ENCODE results near the gene BANF1.

The BANF1 gene

GRCh38 chr11:66035653-66036333, 33.5 kb downstream of the BANF1 start:
- H3K27ac ChIP-seq (ENCODE audit: low read depth, low read length): no peak overlapping the region
- no peak overlapping the region for H2AFZ ChIP-seq (ENCODE audit: insufficient read depth, low read length, poor library complexity)
- no peaks in the 10 kb centered on the region for H3K4me1 ChIP-seq (ENCODE audit: control insufficient read depth in 1 of 2, insufficient read depth in 2 of 2, low read length in 2 of 2)
- no CpG with 5 or more reads among the region's 9 CpGs for WGBS (ENCODE audit: extremely low coverage, insufficient coverage, insufficient read length)
- no peak overlapping the region for H3K4me3 ChIP-seq (ENCODE audit: low read depth, low read length)
- no peaks in the 10 kb centered on the region for H3K27me3 ChIP-seq (ENCODE audit: insufficient read depth, low read length)
- H3K23ac ChIP-seq (ENCODE audit: low read length): no peak overlapping the region
- H3K18ac ChIP-seq (ENCODE audit: low read length): no peak overlapping the region
- no peaks in the 10 kb centered on the region for H3K79me2 ChIP-seq (ENCODE audit: control insufficient read depth, insufficient read depth, low read length, poor library complexity)
- no peak overlapping the region for H4K12ac ChIP-seq (ENCODE audit: low read depth, low read length)
- no peak overlapping the region for H2BK12ac ChIP-seq (ENCODE audit: low read length)
- no peak overlapping the region for H4K8ac ChIP-seq (ENCODE audit: low read depth, low read length)
- H2AK5ac ChIP-seq (ENCODE audit: low read length): no peak overlapping the region
- H2BK120ac ChIP-seq (ENCODE audit: insufficient read depth, low read length, poor library complexity): no peak overlapping the region
- H3K9ac ChIP-seq (ENCODE audit: low read length): no peak overlapping the region
- H4K91ac ChIP-seq (ENCODE audit: low read depth, low read length): no peak overlapping the region
- no peak overlapping the region for H3K4me2 ChIP-seq (ENCODE audit: low read length)
- DNase-seq: no peak
- H3K79me1 ChIP-seq (ENCODE audit: low read length): no peaks in the 10 kb centered on the region
- H3K14ac ChIP-seq (ENCODE audit: low read length): no peak overlapping the region
- H3K4ac ChIP-seq (ENCODE audit: low read depth, low read length): no peak overlapping the region
- no peak overlapping the region for H2BK5ac ChIP-seq (ENCODE audit: low read depth, low read length, poor library complexity)
- H3K36me3 ChIP-seq (ENCODE audit: control insufficient read depth in 1 of 2, insufficient read depth in 2 of 2, low read length in 2 of 2): no peaks in the 10 kb centered on the region
- peaks cover 11% of the 10 kb centered on the region for H3K9me3 ChIP-seq (ENCODE audit: insufficient read depth, low read depth, low read length)

DNA sequence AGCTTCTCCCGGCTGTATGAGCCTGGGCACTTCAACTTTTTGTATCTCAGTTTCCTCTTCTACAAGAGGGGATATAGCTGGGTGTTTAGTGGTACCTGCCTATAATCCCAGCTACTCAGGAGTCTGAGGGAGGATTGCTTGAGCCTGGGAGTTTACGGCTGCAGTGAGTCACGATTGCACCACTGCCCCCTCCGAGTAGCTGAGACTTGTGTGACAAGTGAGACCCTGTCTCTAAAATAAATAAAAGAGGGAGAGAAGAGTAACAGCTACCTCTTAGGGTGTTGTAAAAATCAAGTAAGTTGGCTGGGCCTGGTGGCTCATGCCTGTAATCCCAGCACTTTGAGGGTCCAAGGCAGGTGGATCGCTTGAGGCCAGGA, 34.0 kb downstream of the BANF1 start:
- no CpG with 5 or more reads among the region's 5 CpGs for WGBS (ENCODE audit: extremely low coverage, insufficient coverage, insufficient read length)
- Histone ChIP-seq H3K9ac (ENCODE audit: low read length) (no peak overlapping the region), H3K18ac (ENCODE audit: low read length) (no peak overlapping the region), H2BK120ac (ENCODE audit: insufficient read depth, low read length, poor library complexity) (no peak overlapping the region), H4K91ac (ENCODE audit: low read depth, low read length) (no peak overlapping the region), H3K79me2 (ENCODE audit: control insufficient read depth, insufficient read depth, low read length, poor library complexity) (no peaks in the 10 kb centered on the region), H3K4me2 (ENCODE audit: low read length) (no peak overlapping the region), H3K23ac (ENCODE audit: low read length) (no peak overlapping the region), H2BK12ac (ENCODE audit: low read length) (no peak overlapping the region), H3K4me1 (ENCODE audit: control insufficient read depth in 1 of 2, insufficient read depth in 2 of 2, low read length in 2 of 2) (no peaks in the 10 kb centered on the region), H3K4me3 (ENCODE audit: low read depth, low read length) (no peak overlapping the region), H3K79me1 (ENCODE audit: low read length) (no peaks in the 10 kb centered on the region), H3K27me3 (ENCODE audit: insufficient read depth, low read length) (no peaks in the 10 kb centered on the region), H4K12ac (ENCODE audit: low read depth, low read length) (no peak overlapping the region), H3K9me3 (ENCODE audit: insufficient read depth, low read depth, low read length) (peaks cover 11% of the 10 kb centered on the region), H3K14ac (ENCODE audit: low read length) (no peak overlapping the region), H3K4ac (ENCODE audit: low read depth, low read length) (no peak overlapping the region), H3K36me3 (ENCODE audit: control insufficient read depth in 1 of 2, insufficient read depth in 2 of 2, low read length in 2 of 2) (no peaks in the 10 kb centered on the region), H3K27ac (ENCODE audit: low read depth, low read length) (no peak overlapping the region), H2AK5ac (ENCODE audit: low read length) (no peak overlapping the region), H2AFZ (ENCODE audit: insufficient read depth, low read length, poor library complexity) (no peak overlapping the region), H4K8ac (ENCODE audit: low read depth, low read length) (no peak overlapping the region), H2BK5ac (ENCODE audit: low read depth, low read length, poor library complexity) (no peak overlapping the region)
- no peak for DNase-seq

GRCh38 chr11:66037327-66037726, 35.0 kb downstream of the BANF1 start:
- no peak overlapping the region for H2BK12ac ChIP-seq (ENCODE audit: low read length)
- H3K4me3 ChIP-seq (ENCODE audit: low read depth, low read length): no peak overlapping the region
- H2AFZ ChIP-seq (ENCODE audit: insufficient read depth, low read length, poor library complexity): no peak overlapping the region
- no peaks in the 10 kb centered on the region for H3K27me3 ChIP-seq (ENCODE audit: insufficient read depth, low read length)
- no peaks in the 10 kb centered on the region for H3K36me3 ChIP-seq (ENCODE audit: control insufficient read depth in 1 of 2, insufficient read depth in 2 of 2, low read length in 2 of 2)
- H4K12ac ChIP-seq (ENCODE audit: low read depth, low read length): no peak overlapping the region
- H3K14ac ChIP-seq (ENCODE audit: low read length): no peak overlapping the region
- H2AK5ac ChIP-seq (ENCODE audit: low read length): no peak overlapping the region
- no peaks in the 10 kb centered on the region for H3K79me2 ChIP-seq (ENCODE audit: control insufficient read depth, insufficient read depth, low read length, poor library complexity)
- no peaks in the 10 kb centered on the region for H3K4me1 ChIP-seq (ENCODE audit: control insufficient read depth in 1 of 2, insufficient read depth in 2 of 2, low read length in 2 of 2)
- H3K27ac ChIP-seq (ENCODE audit: low read depth, low read length): no peak overlapping the region
- H2BK120ac ChIP-seq (ENCODE audit: insufficient read depth, low read length, poor library complexity): no peak overlapping the region
- no peak overlapping the region for H2BK5ac ChIP-seq (ENCODE audit: low read depth, low read length, poor library complexity)
- H3K4me2 ChIP-seq (ENCODE audit: low read length): no peak overlapping the region
- peaks cover 11% of the 10 kb centered on the region for H3K9me3 ChIP-seq (ENCODE audit: insufficient read depth, low read depth, low read length)
- no peak overlapping the region for H4K91ac ChIP-seq (ENCODE audit: low read depth, low read length)
- no peak overlapping the region for H3K9ac ChIP-seq (ENCODE audit: low read length)
- H3K4ac ChIP-seq (ENCODE audit: low read depth, low read length): no peak overlapping the region
- H3K79me1 ChIP-seq (ENCODE audit: low read length): no peaks in the 10 kb centered on the region
- no peak for DNase-seq
- no CpG with 5 or more reads among the region's 3 CpGs for WGBS (ENCODE audit: extremely low coverage, insufficient coverage, insufficient read length)
- H3K18ac ChIP-seq (ENCODE audit: low read length): no peak overlapping the region
- H4K8ac ChIP-seq (ENCODE audit: low read depth, low read length): no peak overlapping the region
- no peak overlapping the region for H3K23ac ChIP-seq (ENCODE audit: low read length)

DNA sequence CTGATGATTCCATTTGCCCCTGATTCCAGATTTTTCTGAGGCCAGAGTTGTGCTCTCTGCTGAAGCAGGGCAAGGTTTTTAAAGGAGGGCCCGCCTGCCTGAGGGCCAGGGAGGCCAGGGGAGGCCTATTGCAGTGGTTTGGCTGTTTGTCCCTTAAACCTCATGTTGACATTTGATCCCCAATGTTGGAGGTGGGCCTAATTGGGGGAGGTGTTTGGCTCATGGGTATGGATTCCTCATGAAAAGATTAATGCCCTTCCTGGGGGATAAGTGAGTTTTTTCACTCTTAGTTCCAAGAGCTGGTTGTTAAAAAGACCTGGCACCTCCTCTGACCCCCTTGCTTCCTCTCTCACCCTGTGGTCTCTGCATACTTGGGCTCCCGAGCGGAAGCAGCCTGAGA, 37.5 kb downstream of the BANF1 start:
- no peaks in the 10 kb centered on the region for H3K79me2 ChIP-seq (ENCODE audit: control insufficient read depth, insufficient read depth, low read length, poor library complexity)

More for the DNA sequence above, 37.5 kb downstream of the BANF1 start:
- Histone ChIP-seq H3K79me1 (ENCODE audit: low read length) (no peaks in the 10 kb centered on the region), H3K27me3 (ENCODE audit: insufficient read depth, low read length) (no peaks in the 10 kb centered on the region), H3K14ac (ENCODE audit: low read length) (no peak overlapping the region), H3K23ac (ENCODE audit: low read length) (no peak overlapping the region), H3K4ac (ENCODE audit: low read depth, low read length) (no peak overlapping the region), H2AK5ac (ENCODE audit: low read length) (no peak overlapping the region), H2BK12ac (ENCODE audit: low read length) (no peak overlapping the region), H2BK120ac (ENCODE audit: insufficient read depth, low read length, poor library complexity) (no peak overlapping the region), H3K27ac (ENCODE audit: low read depth, low read length) (no peak overlapping the region), H3K4me1 (ENCODE audit: control insufficient read depth in 1 of 2, insufficient read depth in 2 of 2, low read length in 2 of 2) (no peaks in the 10 kb centered on the region), H3K36me3 (ENCODE audit: control insufficient read depth in 1 of 2, insufficient read depth in 2 of 2, low read length in 2 of 2) (no peaks in the 10 kb centered on the region), H4K91ac (ENCODE audit: low read depth, low read length) (no peak overlapping the region), H2BK5ac (ENCODE audit: low read depth, low read length, poor library complexity) (no peak overlapping the region), H3K4me2 (ENCODE audit: low read length) (no peak overlapping the region), H4K12ac (ENCODE audit: low read depth, low read length) (no peak overlapping the region), H3K9ac (ENCODE audit: low read length) (no peak overlapping the region), H4K8ac (ENCODE audit: low read depth, low read length) (no peak overlapping the region), H3K4me3 (ENCODE audit: low read depth, low read length) (no peak overlapping the region), H3K18ac (ENCODE audit: low read length) (no peak overlapping the region), H2AFZ (ENCODE audit: insufficient read depth, low read length, poor library complexity) (no peak overlapping the region), H3K9me3 (ENCODE audit: insufficient read depth, low read depth, low read length) (peaks cover 11% of the 10 kb centered on the region)
- WGBS (ENCODE audit: extremely low coverage, insufficient coverage, insufficient read length): no CpG with 5 or more reads among the region's 3 CpGs
- DNase-seq: no peak

Measured in trophoblast cell (in vitro differentiated cells and primary cell).